NCI-H146 (cell line): Measurements from ENCODE around the gene NGB.
A peak's percentile ranks its signal among the peaks of the same experiment; 100 is the strongest.
"Not testable (repeated sequence)": the region's sequence is repeated elsewhere in the genome, so short reads cannot be mapped to it uniquely, and the experiment has no call there.

Experiments used
- DNase-seq: peaks from one replicate; lab custom pipeline; 2025; lab: John Stamatoyannopoulos, UW

NGB gene

DNA sequence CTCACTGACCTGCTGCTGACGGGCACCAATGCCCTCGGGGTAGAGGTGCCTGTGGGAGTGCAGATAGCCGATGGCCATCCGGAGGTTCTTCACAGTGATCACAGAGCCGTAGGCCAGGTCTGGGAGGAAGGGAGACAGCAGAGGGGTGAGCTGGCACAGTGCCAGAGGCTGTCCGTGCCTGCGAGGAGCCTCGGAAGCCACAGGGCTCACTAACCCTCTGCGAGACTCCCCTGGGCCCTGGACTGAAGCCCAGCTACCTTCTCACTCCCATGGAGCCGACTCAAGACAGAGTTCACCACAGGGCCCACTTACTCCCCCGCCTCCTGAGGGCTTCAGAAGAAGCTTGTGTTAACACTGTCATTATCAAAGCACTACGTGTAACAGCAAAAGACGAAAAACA lies 25.1 kb upstream of the NGB start:
- no peak for DNase-seq

DNA sequence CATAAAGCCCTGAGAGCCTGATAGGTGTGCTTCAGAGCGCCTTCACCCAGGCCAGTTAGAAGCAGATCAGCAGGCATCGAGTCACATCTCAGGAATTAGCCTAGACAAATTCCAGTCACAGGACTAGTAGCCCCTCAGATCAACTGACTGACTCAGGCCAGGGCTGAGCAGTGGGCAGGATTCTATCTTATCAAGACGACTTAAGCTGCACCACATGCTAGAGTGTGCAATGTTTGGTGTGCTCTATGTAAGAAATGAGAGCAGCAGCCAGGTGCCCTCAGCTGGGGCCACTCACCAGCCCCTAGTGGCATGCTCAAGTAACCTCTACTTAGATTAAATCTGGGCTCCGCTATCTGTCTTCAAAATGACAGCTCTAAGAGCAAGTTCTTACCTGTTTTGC lies 19.7 kb upstream of the NGB start:
- DNase-seq: no peak

DNA sequence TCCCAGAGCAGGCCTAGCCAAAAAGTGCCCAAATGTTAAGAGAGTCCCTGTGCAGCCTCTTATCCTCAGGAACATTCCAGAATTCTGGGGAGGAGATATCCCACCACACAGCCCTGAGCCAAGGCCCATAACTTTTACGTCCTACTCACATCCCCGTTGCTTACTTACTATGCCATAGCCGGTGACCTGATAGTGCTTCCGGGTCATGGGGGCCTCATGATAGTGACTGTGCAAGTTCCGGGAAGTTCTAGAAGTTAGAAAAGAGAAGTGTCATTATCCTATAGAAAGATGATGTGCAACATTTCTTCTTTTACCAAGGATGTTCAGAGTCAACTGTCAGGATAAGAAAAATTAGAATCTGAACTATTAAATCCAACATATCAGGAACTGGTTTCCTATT lies 15.6 kb upstream of the NGB start:
- DNase-seq: no peak

DNA sequence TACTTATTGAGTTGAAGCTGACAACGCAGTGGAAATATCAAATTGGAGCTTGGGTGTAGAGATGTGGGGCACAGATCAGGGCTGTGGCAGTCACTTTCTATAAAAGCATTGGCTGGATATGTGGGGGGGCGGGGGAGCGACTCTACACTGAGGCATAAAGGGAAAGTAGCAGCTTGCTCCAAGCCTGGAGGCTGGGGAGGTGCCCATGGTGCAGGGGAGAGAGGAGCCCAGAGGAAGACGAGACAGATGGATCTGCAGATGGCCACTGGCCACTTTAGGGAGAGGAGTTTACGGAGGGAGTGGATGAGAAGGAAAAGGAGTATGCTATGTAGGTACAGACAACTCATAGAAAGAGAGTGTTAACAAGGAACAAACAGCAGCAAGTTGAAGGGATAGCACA lies 13.5 kb upstream of the NGB start:
- DNase-seq: no peak

DNA sequence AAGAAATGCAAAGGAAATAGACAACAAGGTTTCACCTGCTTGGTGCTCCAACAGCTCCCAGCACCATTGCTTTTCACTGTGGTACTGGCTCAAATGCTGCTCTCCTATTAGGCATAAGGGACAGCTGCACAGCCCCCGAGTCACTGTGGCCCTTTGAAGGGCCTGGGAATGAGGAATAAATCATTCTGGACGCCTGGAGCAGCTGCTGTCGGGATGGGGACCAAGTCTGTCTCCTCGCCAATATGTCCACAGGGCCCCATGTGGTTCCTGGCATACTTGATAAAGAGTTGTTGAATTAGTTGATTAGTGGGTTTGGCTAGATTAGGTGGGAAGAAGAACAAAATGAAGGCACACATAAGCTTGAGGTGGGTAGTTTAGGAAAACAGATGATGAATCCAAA lies 13.1 kb upstream of the NGB start:
- no peak for DNase-seq

DNA sequence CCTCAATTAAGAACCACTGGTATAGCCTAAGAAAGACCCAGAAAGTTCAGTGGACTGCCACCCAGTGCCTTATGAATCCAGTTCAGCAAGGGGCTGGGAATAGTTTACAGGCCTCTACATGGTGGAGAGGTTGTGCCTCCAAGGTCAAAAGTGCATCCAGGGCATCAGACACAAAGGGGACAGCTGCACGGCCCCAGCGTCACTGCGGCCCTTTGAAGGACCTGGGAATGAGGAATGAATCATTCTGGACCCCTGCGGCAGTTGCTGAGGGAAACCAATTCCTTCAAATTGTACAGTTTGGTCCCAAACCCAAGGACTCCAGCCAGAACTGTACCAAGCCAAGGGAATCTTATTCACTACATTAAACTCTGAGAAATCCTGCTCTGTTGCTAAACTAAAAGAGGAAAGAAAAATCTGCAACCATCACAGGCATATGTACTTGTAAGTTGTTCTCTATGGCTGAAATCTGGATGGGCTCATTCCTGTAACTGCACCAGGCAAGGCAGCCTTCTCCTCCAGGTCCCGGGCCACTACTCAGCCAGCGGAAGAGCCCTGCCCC lies 10.9 kb upstream of the NGB start:
- no peak for DNase-seq

DNA sequence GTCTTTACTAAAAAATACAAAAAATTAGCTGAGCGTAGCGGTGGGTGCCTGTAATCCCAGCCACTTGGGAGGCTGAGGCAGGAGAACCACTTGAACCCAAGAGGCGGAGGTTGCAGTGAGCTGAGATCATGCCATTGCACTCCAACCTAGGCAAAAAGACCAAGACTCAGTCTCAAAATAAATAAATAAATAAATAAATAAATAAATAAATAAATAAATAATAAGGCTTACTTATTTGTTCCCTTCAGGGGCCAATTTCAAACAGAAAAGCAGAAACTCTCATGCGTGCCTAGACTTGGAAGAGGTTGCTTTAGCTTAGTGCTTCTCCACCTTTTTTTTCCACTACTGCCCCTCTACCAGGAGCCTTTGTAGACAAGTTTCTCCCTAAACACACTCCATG lies 9.9 kb upstream of the NGB start:
- DNase-seq: not testable (repeated sequence)

DNA sequence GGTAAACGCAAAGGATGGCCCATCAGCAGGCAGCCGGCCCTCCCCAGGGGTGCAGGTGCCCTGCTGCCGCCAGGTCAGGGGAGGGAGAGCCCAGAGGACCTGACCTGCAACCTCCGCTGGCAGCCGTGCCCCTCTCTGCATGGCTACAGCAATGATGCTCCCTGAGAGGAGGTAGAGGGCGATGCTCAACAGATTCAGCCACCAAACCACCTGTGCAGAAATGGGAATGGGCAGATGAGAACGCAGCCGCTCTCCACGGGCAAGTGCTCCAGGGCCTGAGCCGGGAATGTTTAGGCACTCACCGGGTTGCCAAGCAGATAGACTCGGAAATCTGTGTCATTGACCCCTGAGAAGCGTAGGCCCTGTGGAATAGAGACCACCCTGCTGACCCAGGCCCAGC lies 8.7 kb upstream of the NGB start:
- no peak for DNase-seq

DNA sequence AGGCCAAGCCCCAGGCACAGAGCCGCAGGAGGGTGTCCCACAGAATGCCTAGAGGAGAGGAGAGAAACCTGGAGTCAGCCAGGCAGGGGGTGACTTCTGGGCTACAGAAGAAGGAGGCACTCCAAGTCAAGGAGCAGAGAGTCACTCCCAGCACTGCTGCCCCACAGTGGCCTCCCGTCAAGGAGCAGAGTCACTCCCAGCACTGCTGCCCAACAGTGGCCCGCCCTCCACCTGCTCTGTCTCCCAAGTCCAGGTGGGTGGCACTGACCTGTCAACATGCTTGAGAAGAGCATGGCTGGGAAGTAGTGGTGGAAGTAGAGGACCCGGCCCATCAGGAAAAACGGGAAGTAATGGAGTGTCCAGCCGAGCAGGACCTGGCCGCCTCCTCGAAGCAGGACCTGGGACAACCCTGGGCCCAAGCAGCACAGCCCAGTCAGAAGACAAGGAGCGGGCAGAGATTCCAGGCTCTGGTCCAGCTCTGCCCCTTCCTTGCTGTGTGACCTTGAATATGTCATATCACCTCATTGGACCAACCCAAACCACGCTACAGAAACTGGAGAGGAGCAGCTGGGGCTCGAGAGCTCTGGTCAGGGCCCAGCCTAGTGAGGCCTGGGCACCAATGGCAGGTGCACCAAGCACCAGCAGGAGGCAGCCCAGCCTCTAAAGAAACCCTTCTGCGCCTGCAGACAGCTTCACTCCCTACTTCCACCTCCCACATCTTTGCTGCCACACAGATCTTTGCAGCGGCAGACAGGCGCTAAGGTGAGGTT lies 7.6 kb upstream of the NGB start:
- no peak for DNase-seq

DNA sequence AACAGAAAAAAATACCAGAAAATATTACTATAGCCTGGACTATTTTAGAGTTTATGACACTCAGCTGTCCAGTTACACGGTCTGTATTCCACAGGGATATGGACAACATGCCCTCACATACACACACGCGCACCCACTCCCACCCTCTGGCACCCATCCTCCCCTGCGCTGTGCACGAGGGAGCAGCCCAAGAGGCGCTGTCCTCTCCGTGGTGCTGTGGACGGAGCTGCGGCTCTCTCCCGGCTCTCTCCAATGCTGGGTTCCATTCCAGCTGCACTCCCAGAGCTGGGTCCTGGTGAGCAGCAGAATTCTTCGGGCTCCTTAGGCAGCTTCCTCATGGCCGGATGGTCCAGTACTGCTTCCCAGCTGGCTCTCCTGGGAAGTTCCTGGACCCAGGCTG lies 6.0 kb upstream of the NGB start:
- no peak for DNase-seq

DNA sequence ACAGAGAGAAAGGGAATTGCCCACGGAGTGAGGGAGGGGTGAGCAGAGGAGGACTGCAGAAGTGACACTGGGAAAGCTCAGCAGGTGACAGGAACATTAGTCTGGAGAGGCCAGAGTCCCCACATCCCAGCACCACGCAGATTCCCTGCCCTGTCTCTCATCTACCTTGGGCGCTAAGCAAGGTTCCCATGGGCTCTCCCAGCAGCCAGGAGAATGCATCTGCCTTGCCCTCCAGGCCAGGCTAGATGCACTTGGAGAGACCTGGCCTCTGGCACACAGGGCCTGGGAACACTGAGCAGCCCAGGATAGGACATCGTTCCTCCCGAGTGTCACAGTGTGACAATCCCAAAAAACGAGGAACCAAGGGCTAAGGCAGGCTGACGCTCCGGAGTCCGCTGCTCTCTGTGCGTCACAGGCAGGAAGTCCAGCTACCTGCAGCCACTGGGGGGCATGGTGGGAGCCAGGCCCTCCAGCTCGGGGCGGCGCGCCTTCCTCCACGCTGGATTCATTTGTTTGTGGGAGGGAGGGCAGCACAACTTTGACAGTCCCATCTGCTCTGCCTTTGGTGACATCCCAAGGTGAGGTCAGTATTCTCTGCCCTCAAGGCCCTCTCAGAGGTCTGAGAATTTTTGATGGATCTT lies 5.4 kb upstream of the NGB start:
- no peak for DNase-seq

DNA sequence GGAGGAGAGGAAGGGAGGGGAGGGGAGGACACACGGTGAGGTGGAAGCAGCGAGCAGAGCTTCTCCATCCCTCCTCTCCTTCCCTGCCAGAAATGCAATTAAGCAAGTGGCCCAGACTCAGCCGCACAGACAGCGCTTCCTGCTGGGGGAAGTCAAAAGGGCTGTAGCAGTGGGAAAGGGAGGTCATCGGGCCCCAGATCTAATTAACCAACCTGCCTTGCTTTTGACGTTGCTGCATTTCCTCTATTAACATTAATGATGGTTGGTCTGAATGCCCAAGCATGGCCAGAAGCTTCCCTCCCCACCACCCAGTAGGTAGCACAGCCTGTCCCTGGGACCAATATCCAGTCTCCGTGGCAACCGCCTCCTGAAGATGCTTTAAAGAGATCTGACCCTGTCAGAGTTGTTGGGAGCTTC lies 4.6 kb upstream of the NGB start:
- no peak for DNase-seq

DNA sequence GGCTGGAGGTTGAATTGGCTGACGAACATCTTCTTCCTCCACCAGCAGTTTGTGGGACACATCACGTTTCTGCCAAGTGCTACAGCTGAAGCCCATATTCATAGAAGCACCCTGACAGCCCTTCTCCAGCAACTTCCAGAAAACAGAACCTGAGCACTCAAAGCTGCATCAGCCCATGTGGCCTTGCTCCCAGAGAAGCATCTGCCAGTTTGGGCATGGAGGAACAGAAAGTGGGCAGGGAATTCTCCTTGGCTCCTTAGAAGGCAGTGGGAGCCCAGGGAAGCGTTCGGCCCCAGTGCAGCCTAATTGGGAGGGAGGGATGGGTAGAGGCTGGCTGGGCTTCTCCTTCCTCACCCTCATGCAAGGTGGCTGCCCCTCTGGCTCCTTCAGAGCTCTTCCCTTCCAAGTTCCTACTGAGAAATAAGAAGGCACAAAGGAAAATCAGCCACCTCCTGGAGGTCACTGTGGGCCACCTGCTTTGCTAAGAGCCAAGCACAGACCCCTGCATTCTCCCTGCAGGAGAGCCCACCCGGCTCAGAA lies 4.1 kb upstream of the NGB start:
- no peak for DNase-seq

DNA sequence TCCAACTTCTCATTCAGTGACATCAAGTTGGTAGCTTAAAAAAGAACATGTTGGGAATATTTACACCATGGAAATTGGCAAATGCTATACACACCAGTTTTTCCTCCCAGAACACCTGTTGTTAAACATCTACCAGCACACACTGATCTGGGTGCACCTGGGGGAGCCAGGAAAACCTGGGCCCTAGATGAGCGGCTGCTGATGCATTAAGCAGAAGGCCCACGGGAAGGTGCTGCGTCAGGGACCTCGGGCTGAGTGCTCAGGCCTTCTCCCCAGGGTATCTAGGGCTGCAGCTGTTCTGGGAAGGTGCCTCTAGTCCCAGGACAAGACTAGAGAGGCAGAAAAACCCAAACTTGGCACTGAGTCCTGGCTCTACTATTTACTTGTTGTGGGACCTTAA lies 2.8 kb upstream of the NGB start:
- DNase-seq: no peak

DNA sequence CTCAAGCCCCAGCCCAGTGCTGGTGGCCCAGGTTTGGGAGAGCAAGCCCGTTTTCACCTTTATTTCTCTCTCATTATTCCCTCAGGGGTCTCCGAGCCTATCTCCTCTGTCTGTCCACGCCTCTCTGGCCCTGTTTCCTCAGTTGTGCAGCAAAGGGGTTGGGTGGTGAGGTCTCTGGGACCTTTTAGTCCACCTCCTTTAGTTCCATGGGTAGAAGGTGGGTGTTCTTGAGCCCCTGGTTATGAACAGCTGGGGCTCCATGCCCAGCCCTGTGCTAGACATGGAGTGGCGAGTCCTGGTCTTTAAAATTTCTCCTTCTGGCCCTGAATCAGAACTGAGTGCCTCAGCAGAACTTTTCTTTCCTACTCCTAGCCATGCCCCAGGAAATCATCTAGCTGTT lies 1.3 kb upstream of the NGB start:
- DNase-seq: no peak

DNA sequence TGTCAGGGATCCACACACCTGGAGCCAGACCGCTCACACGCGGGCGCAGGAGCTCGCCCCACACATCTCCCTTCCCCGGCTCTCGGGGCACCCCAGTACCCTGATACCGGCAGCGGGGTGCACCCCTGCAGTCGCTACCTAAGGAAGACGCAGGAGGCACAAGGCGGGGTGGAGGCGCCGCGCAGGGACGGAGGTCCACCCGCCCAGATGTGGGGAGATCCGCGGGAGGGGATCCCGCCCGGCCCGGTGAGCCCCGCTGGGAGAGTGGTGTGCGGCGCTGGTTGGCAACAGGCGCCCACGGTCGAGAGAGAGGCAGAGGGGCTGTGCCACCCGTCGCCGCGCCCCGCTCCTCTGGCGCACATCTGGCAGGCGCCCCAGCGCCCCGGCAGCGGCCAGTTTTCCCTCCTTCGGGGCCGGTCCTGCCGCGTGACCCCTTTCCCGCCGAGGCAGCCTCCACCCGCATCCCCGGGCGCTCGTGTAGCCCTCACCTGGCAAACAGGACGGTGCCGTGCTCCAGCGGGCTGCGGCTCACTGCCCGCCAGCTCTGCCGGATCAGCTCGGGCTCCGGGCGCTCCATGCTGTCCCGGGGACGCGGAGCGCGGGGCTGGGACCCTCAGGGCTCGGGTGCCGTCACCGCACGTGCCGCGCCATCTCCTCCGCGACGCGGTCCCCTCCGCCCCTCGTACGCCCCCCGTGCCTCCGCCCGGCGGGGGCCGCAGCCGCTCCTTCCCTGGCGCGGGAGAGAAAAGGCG lies 469 bp downstream of the NGB start:
- DNase-seq: peak; percentile 15

DNA sequence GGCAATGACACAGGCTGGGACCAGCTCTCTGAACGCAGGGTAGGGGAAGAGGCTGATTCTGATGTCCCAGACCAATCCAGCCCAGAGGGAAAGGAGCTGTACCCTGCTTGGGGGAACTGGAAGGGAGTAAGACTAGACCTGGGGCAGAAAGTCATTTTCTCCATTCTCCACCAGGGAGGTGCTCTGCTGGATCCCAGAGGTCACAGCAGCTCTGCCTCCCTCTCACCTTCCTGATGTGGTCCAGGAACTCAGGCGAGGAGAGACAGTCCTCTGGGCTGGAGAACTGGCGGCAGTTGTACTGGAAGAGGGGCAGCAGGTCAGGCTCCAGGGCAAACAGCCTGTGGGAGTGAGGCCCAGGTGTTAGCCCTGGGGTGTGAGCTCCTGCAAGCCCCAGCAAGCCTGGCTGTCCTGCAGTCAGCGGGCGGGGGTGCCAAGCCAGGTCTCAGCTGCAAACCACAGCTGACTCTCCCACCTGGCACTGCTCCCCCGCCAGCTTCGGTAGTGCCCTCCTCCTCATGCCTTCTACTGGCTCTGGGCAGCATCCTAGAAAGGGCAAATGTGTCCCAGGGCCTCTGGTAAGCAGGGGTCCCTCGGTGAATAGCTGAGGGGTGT lies 1.9 kb downstream of the NGB start:
- peak; percentile 81 for DNase-seq

DNA sequence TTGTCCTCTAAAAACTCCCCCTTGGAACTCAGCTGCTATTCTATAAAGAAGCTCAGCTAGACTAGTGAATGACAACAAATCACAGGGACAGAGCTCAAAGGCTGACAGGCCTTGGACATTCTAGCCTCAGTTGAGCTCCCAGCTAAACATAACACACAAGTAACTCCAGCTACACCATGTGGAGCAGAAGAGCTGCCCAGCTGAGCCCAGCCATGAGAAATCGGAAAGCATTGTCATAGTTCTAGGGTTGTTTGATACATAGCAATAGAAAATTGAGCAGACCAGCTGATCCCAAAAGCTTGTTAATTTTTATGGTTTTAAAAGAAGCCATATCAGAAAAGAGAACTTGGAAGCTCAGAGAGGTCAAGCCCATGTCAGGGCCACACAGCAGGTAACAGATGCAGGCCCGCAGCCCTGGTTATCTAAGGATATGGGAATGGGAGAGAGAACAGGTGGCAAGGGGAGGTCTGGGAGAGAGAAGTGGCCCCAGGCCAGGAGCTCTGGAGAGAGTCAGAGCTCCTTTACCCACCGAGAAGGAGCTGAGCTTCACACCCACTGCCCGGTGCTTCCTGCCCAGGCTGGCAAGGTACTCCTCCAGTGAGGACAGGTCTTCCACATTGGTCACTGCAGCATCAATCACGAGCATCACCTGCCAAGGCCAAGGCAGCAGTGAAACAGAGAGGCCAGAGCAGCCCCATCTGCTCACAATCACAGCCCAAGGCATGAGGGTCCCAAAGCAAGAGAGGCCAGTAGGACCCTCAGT lies 2.9 kb downstream of the NGB start:
- DNase-seq: no peak

DNA sequence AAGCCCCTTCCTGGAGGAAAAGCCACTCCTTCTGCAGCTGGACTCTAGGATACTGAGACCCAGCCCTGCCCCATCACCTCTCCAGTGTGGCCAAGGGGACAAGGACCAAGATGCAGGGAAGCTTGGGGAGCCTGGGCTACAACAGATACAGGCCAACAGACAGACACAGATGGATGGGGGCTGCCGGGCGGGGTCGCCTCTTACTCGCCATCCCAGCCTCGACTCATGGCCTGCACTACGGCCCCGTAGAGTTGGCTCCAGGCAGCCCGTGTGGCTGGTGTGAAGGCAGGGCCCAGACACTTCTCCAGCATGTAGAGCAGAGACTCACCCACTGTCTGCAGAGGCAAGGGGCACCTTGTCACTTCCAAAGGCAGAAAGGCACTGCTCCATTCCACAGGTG lies 4.7 kb downstream of the NGB start:
- no peak for DNase-seq

DNA sequence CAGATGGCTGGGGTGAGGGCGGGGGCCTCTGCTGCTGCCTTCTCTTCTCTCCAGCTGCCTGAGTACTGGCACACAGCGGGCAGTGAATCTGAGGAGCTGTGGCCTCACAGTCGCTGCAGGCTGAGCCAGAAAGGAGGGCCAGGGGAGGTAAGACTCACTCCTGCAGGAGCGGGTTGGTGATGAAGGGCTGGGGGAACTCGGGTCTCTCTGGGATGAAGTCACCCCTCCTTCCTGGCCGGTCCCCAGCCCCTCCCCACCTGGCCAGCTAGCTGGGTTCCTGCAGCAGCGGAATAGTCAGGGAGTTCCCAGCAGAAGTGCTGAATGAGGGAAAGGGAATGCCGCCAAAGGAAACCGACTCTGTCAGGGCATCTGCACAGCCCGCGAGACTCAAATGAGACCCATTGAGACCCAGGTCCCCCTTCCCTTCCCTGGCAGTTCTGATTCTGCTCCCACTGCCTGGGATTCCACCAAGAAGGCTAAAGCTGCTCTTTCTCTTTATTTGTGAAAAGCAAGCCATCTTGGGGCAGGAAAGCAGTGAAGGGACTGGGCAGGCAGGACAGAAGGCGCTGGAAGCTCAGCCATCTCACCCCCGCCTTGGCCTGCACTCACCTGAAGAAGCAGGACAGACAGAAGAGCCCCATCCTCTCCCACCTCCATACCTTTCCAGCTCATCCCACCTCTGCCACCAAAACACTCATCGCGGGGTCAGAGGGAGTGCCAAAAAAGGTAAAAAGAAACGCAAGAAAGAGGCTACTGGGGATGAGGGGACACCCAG lies 5.3 kb downstream of the NGB start:
- DNase-seq: no peak

DNA sequence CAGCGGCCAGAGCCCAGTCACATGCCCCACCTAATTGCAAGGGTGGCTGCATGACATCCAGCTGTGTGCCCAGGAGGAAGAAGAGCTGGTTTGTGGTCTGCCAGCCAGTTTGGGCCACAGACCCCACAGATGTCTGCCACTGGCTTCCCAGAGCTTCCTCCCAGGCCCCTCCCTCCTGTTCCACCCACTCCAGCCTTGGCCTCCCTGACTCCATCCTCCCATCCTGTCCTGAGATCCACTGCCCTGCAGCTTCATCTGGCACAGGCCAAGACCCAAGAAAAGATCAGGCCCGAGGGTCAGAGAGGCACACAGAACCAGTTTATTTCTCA lies 5.9 kb downstream of the NGB start:
- DNase-seq: no peak
